Karpas-422 (cell line): Measurements from ENCODE around the gene ABCB10. TPM values are rescaled to one million over a fixed set of nuclear protein-coding genes. Genes with fewer than 3 reads are reported as not detected.
"Not testable (repeated sequence)": the region's sequence is repeated elsewhere in the genome, so short reads cannot be mapped to it uniquely, and the experiment has no call there.

Experiments
- DNase-seq: peaks from one replicate; pipeline ENCODE4 v3.0.0-alpha.2; 2015
- H2AFZ ChIP-seq: fragments of 200-600 bp; sonication (generic); 2 replicates; pipeline ENCODE4 v1.6.1; 2014; ENCODE audit warnings: antibody characterized with exemption, low read length, mixed read lengths
- H3K27ac ChIP-seq: fragments of 200-600 bp; sonication (generic); 2 replicates; pipeline ENCODE4 v1.5.1; 2014; ENCODE audit warnings: mild to moderate bottlenecking, low read length, moderate library complexity
- H3K27me3 ChIP-seq: fragments of 200-600 bp; sonication (generic); 2 replicates; pipeline ENCODE4 v1.6.1; 2014; ENCODE audit warnings: low read length, mixed read lengths
- H3K36me3 ChIP-seq: fragments of 200-600 bp; sonication (generic); 2 replicates; pipeline ENCODE4 v1.6.1; 2014; ENCODE audit warnings: low read length, mixed read lengths; ENCODE audit not compliant: insufficient read depth
- H3K4me1 ChIP-seq: fragments of 200-600 bp; sonication (generic); 2 replicates; pipeline ENCODE4 v1.6.1; 2014; ENCODE audit warnings: mild to moderate bottlenecking, low read length, mixed read lengths
- H3K4me2 ChIP-seq: fragments of 200-600 bp; sonication (generic); 2 replicates; pipeline ENCODE4 v1.6.1; 2014; ENCODE audit warnings: low read length, low read depth, mild to moderate bottlenecking; ENCODE audit not compliant: poor library complexity, severe bottlenecking
- H3K4me3 ChIP-seq: fragments of 200-600 bp; sonication (generic); 2 replicates; pipeline ENCODE4 v1.5.1; 2014; ENCODE audit warnings: mild to moderate bottlenecking, antibody characterized with exemption, low read length, mixed read lengths
- H3K79me2 ChIP-seq: fragments of 200-600 bp; sonication (generic); 2 replicates; pipeline ENCODE4 v1.6.1; 2014; ENCODE audit warnings: mild to moderate bottlenecking, low read length, mixed read lengths
- H3K9ac ChIP-seq: fragments of 200-600 bp; sonication (generic); 2 replicates; pipeline ENCODE4 v1.6.0; 2014; ENCODE audit warnings: low read length
- H3K9me2 ChIP-seq: fragments of 200-600 bp; sonication (generic), shearing (Covaris generic); replicated peaks from 2 replicates; pipeline ENCODE4 v1.6.0; 2014; ENCODE audit warnings: mild to moderate bottlenecking, low read length, moderate library complexity; ENCODE audit not compliant: insufficient read depth
- H3K9me3 ChIP-seq: fragments of 300-700, 200-600 bp; sonication (generic); 2 replicates; pipeline ENCODE4 v1.6.1; 2014; ENCODE audit warnings: low read length, mixed read lengths
- H4K20me1 ChIP-seq: fragments of 200-600 bp; sonication (generic); 2 replicates; pipeline ENCODE4 v1.6.1; 2014; ENCODE audit warnings: mild to moderate bottlenecking, antibody characterized with exemption, low read length, low read depth; ENCODE audit not compliant: insufficient read depth
- total RNA-seq: library from RNA; depleted of rRNA; stranded (reverse); fragments of >200 nt; shearing (Covaris generic); gene quantifications from 2 replicates; pipeline ENCODE4 v1.2.3, GENCODE V29; 2014; ENCODE audit warnings: low replicate concordance

ABCB10 gene
- total RNA-seq, 1 experiment from 2014 or later = 27.8 TPM

DNA sequence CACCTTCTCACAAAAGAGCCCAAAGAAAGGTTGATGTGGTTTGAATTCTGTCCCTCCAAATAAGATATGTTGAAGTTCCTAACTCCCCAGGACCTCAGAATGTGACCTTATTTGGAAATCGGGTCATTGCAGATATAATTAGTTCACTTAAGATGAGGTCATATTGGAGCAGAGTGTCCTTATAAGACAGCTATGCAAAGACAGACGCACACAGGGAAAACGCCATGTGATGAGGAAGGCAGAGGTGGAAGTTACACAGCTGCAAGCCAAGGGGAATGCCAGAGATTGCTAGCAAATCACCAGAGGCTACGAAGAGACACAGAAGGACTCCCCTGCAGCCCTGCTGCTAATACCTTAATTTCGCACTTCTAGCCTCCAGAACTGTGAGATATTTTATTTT, 5.2 kb upstream of the ABCB10 start:
- no peaks in the 10 kb centered on the region for H4K20me1 ChIP-seq
- H3K27ac ChIP-seq = no peak overlapping the region
- H3K4me2 ChIP-seq = no peak overlapping the region
- 0 out of 2 replicates have a peak overlapping the region, but pooled peaks have one; percentile 2 for H2AFZ ChIP-seq
- H3K36me3 ChIP-seq = no peaks in the 10 kb centered on the region
- no peaks in the 10 kb centered on the region for H3K9me3 ChIP-seq
- H3K4me1 ChIP-seq = peaks cover 21% of the 10 kb centered on the region
- H3K4me3 ChIP-seq = no peak overlapping the region
- H3K9me2 ChIP-seq = no peaks in the 10 kb centered on the region
- no peak for DNase-seq
- H3K27me3 ChIP-seq = no peaks in the 10 kb centered on the region
- H3K9ac ChIP-seq = no peak overlapping the region
- no peaks in the 10 kb centered on the region for H3K79me2 ChIP-seq

DNA sequence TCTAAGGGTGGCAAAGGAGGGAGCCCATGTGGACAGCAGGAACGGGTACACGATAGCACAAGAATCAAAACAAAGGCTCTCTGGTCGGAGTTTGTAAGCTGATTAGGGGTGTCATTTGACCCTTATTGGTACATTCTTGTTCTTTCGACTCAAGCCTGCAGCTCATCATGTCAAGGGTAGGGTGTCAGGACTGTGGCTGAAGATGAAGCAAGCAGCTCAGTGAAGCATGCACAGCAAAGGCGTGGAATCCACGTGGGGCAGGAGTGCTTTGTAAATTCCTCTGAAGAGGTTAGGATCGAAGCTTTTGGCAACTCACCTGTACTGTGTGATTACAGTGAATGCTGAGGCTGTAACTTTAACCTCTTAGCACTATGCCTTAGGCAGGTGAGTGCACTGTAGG, 4.7 kb upstream of the ABCB10 start:
- Histone ChIP-seq H4K20me1 (no peaks in the 10 kb centered on the region), H2AFZ (0 out of 2 replicates have a peak overlapping the region, but pooled peaks have one; percentile 2), H3K27me3 (no peaks in the 10 kb centered on the region), H3K36me3 (no peaks in the 10 kb centered on the region), H3K9ac (no peak overlapping the region), H3K4me2 (peak overlapping the region; percentile 25), H3K9me2 (no peaks in the 10 kb centered on the region), H3K9me3 (no peaks in the 10 kb centered on the region), H3K4me3 (no peak overlapping the region), H3K4me1 (peaks cover 21% of the 10 kb centered on the region), H3K79me2 (no peaks in the 10 kb centered on the region), H3K27ac (no peak overlapping the region)
- DNase-seq = peak; percentile 49

DNA sequence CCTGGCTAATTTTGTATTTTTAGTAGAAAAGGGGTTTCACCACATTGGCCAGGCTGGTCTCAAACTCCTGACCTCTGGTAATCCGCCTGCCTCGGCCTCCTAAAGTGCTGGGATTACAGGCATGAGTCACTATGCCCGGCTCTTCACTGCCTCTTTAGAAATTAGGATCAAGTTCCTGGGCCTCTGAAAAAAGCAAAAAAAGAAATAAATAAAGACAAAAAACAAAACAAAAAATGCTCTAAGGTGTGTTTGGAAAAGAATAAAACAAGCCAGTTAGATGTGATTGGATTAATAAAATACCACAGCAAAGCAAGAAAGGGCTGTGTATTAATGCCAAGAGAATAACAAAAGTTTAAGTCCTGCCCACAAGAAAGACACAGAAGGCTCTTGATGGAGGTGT, 4.2 kb upstream of the ABCB10 start:
- Histone ChIP-seq H3K36me3 (no peaks in the 10 kb centered on the region), H3K27ac (no peak overlapping the region), H3K9me3 (no peaks in the 10 kb centered on the region), H3K9ac (no peak overlapping the region), H3K9me2 (no peaks in the 10 kb centered on the region), H3K4me1 (peaks cover 21% of the 10 kb centered on the region), H3K79me2 (peaks cover 3% of the 10 kb centered on the region), H4K20me1 (no peaks in the 10 kb centered on the region), H3K4me2 (peak overlapping the region; percentile 25), H3K4me3 (no peak overlapping the region), H3K27me3 (no peaks in the 10 kb centered on the region), H2AFZ (no peak overlapping the region)
- DNase-seq = no peak

DNA sequence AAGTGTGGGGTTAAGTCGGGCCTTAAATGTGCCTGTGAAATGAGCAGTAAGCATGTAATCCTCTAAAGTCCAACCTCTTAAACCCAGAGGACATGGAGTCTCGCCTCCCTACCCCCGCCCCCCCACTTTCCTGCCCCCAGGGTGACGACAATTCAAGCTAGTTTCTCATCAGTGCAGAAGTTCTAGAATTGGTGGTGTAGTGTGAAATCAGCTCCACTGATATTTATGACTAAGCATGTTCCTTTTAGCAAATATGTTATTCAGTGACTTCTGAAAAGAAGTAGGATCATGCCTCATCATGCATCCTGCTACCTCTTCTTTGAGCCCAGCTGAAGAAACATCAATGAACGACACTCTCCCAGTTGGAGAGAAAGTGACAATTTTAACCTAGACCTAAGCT, 2.6 kb upstream of the ABCB10 start:
- no peak overlapping the region for H3K4me3 ChIP-seq
- H3K79me2 ChIP-seq = peaks cover 18% of the 10 kb centered on the region
- H2AFZ ChIP-seq = no peak overlapping the region
- H3K9me3 ChIP-seq = no peaks in the 10 kb centered on the region
- no peak for DNase-seq
- H3K27ac ChIP-seq = no peak overlapping the region
- peaks cover 37% of the 10 kb centered on the region for H3K4me1 ChIP-seq
- no peak overlapping the region for H3K9ac ChIP-seq
- H3K9me2 ChIP-seq = no peaks in the 10 kb centered on the region
- no peaks in the 10 kb centered on the region for H3K27me3 ChIP-seq
- no peaks in the 10 kb centered on the region for H3K36me3 ChIP-seq
- no peaks in the 10 kb centered on the region for H4K20me1 ChIP-seq
- no peak overlapping the region for H3K4me2 ChIP-seq

DNA sequence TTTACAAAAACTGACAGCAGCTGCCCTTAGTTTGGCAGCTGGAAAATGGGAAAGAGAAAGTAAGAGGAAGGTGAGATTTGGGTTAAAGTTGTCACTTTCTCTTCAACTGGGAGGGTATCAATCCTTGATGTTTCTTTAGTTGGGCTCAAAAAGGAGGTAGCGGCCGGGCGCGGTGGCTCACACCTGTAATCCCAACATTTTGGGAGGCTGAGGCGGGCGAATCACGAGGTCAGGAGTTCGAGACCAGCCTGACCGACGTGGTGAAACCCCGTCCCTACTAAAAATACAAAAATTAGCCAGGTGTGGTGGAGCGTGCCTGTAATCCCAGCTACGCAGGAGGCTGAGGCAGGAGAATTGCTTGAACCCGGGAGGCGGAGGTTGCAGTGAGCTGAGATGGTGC, 1.6 kb upstream of the ABCB10 start:
- H2AFZ ChIP-seq, H3K9me3 ChIP-seq, H3K9me2 ChIP-seq, H3K27me3 ChIP-seq, H3K4me3 ChIP-seq, H3K36me3 ChIP-seq, H3K27ac ChIP-seq, DNase-seq, H4K20me1 ChIP-seq: not testable (repeated sequence)
- peaks cover 47% of the 10 kb centered on the region for H3K4me1 ChIP-seq
- peak overlapping the region; percentile 88 for H3K4me2 ChIP-seq
- H3K79me2 ChIP-seq = peaks cover 28% of the 10 kb centered on the region
- peak overlapping the region; percentile 77; the same call in 1 of the 2 replicates for H3K9ac ChIP-seq

DNA sequence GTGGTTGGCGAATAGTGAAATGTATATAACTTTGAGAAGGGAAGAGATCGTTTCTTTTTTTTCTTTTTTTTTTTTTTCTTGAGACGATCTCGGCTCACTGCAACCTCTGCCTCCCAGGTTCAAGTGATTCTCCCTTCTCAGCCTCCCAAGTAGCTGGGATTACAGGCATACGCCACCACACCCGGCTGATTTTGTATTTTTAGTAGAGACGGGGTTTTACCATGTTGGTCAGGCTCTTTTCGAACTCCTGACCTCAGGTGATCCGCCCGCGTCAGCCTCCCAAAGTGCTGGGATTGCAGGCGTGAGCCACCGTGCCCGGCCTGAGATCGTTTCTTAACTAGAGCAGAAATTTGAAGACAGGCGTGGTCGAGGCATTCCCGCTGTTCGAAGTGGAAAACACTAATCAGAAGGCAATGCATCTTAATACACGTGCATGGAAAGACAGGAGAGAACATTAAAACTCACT, 862 bp upstream of the ABCB10 start:
- not testable (repeated sequence) for H3K36me3 ChIP-seq, H3K27ac ChIP-seq, H3K27me3 ChIP-seq, H3K9me2 ChIP-seq, DNase-seq, H4K20me1 ChIP-seq, H3K9me3 ChIP-seq
- Histone ChIP-seq H3K4me3 (peak overlapping the region; percentile 77), H3K4me1 (peaks cover 49% of the 10 kb centered on the region), H3K4me2 (peak overlapping the region; percentile 88), H2AFZ (peak overlapping the region; percentile 85), H3K9ac (peak overlapping the region; percentile 77), H3K79me2 (peaks cover 36% of the 10 kb centered on the region)

DNA sequence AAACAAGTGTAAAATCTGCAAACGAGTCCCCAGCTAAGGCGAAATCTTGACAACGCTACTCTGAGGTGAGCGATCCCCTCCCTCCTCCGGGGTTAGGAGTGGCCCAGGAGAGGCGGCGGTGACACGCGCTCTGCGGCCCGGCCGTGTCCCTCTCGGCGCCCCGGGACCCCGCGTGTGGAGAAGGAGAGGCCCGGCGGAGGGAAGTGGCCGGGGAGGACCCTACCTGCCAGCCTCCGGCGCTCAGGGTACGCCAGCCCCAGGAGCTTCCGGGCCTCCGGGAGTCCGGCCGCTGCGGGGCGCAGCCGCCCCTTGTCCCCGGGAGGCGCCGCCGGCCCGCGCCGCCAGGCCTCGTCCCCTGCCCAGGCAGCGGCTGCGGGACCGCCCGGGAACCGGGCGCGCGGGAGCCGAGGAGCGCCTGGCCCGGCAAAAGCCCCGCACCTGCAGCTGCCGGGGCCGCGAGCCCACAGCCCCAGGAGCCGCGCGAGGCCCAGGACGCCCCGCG, 543 bp downstream of the ABCB10 start:
- H3K9me2 ChIP-seq = no peaks in the 10 kb centered on the region
- peak overlapping the region; percentile 77 for H3K9ac ChIP-seq
- peak overlapping the region; percentile 15; the same call in 1 of the 2 replicates for H2AFZ ChIP-seq
- H3K27ac ChIP-seq = peak overlapping the region; percentile 49
- H3K4me3 ChIP-seq = peak overlapping the region; percentile 77
- no peaks in the 10 kb centered on the region for H3K27me3 ChIP-seq
- peak overlapping the region; percentile 88 for H3K4me2 ChIP-seq
- H3K4me1 ChIP-seq = peaks cover 41% of the 10 kb centered on the region
- DNase-seq = peak; percentile 73
- H3K79me2 ChIP-seq = peaks cover 50% of the 10 kb centered on the region
- H3K36me3 ChIP-seq = no peaks in the 10 kb centered on the region
- no peaks in the 10 kb centered on the region for H3K9me3 ChIP-seq
- no peaks in the 10 kb centered on the region for H4K20me1 ChIP-seq

DNA sequence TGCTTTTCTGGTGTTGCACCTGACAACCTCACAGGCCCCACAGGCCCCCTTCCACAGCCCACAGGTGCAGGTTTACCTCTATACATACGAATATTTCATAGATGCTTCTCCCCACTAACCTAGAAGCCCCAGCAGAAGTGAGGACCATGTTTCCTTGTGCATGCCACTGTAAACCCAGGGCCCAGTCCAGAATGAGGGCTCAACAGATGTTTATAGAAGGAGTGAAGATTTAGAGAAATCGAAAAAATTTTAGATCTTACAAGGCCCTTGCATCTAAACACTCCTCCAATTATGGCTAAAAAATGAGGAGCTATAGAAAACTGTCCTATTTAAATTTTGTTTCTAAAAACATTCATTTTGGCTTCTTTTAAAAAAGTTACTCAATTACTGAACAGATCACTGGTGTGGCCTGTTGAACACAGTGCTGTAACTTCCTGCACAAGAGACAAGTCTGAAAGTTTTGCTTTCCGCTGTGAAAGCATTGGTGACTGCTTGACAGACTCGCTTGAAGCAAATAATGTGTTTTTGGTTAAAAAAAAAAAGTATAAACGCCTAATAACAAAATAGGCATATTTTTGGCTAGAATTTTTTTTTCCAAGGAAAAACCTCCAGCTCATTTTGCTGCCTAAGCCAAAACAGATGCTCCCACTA, 1.2 kb downstream of the ABCB10 start:
- Histone ChIP-seq H3K27ac (peak overlapping the region; percentile 49), H3K4me3 (peak overlapping the region; percentile 77), H2AFZ (peak overlapping the region; percentile 15; the same call in 1 of the 2 replicates), H3K4me2 (peak overlapping the region; percentile 84), H4K20me1 (no peaks in the 10 kb centered on the region), H3K4me1 (peaks cover 37% of the 10 kb centered on the region), H3K79me2 (peaks cover 56% of the 10 kb centered on the region), H3K9me3 (no peaks in the 10 kb centered on the region), H3K9me2 (no peaks in the 10 kb centered on the region), H3K36me3 (no peaks in the 10 kb centered on the region), H3K27me3 (no peaks in the 10 kb centered on the region), H3K9ac (peak overlapping the region; percentile 77)
- peak; percentile 70 for DNase-seq
